Activated B cell treated with CpG ODN at 0.5 μM for 24 hours (primary cell): Measurements from ENCODE around the gene ACTR1A. TPM values are rescaled to one million over a fixed set of nuclear protein-coding genes. Genes with fewer than 3 reads are reported as not detected.

Experiments used
- ATAC-seq: fragments of 200-7000 bp; cut with Tn5 transposase; one replicate; pipeline ENCODE4 v1.10.0; 2021; ENCODE audit warnings: low read depth, mild to moderate bottlenecking, moderate library complexity
- CTCF ChIA-PET: fragments of 350-600 bp; sonication (Branson Sonifier 250); formaldehyde crosslinking; loops from one replicate; lab custom pipeline; 2021; ENCODE audit warnings: antibody characterized with exemption; lab: Charles Lee
- POLR2A ChIA-PET: fragments of 350-600 bp; sonication (Branson Sonifier 250); formaldehyde crosslinking; loops from one replicate; lab custom pipeline; 2021; ENCODE audit warnings: antibody characterized with exemption; lab: Charles Lee
- DNase-seq: peaks from one replicate; pipeline ENCODE4 v3.0.0; 2022
- H3K27ac Mint-ChIP-seq: one replicate; pipeline ENCODE4 v1.8.0; 2020; ENCODE audit warnings: mixed read lengths
- H3K27me3 Mint-ChIP-seq: one replicate; pipeline ENCODE4 v1.8.0; 2021; ENCODE audit warnings: mixed read lengths
- H3K36me3 Mint-ChIP-seq: one replicate; pipeline ENCODE4 v1.8.0; 2021; ENCODE audit warnings: low read depth, mixed read lengths
- H3K4me1 Mint-ChIP-seq: one replicate; pipeline ENCODE4 v1.8.0; 2021; ENCODE audit warnings: mixed read lengths
- H3K4me3 Mint-ChIP-seq: one replicate; pipeline ENCODE4 v1.8.0; 2020; ENCODE audit warnings: mild to moderate bottlenecking, mixed read lengths
- H3K9me3 Mint-ChIP-seq: one replicate; pipeline ENCODE4 v1.8.0; 2020; ENCODE audit warnings: mixed read lengths
- CTCF ChIP-seq: fragments of 200-600 bp; IDR thresholded peaks from one replicate; pipeline ENCODE4 v1.8.0; 2022; ENCODE audit warnings: antibody characterized with exemption, mild to moderate bottlenecking
- intact Hi-C: fragments of 100-400 bp; cut with micrococcal nuclease; formaldehyde crosslinking; loops from one replicate; pipeline ENCODE4 v1.15.1; 2024
- total RNA-seq: library from RNA; stranded (reverse); gene quantifications from 2 replicates; pipeline ENCODE4 v1.2.3, GENCODE V29; 2022

Gene ACTR1A
- total RNA-seq, 1 donor from 2014 or later = 71.9 TPM

- intact Hi-C loops = no loop called here
Measured at GRCh38 chr10:102444851-102445250, 57.7 kb downstream of the ACTR1A start.

GRCh38 chr10:102438374-102438773, 64.1 kb downstream of the ACTR1A start:
- peaks cover 31% of the 10 kb centered on the region for H3K4me1 Mint-ChIP-seq
- intact Hi-C loops = no loop called here
- no peaks in the 10 kb centered on the region for H3K27me3 Mint-ChIP-seq
- no peak for ATAC-seq
- no peak overlapping the region for H3K27ac Mint-ChIP-seq
- ChIA-PET CTCF (no interaction called here), POLR2A (interaction anchor here (0.7 kb wide), 1 partner anchor 18 kb away, joined by 6 read pairs; no protein-coding TSS in a partner anchor)
- no peak overlapping the region for H3K4me3 Mint-ChIP-seq
- no peak for DNase-seq
- H3K9me3 Mint-ChIP-seq = no peaks in the 10 kb centered on the region
- no peak for TF ChIP-seq CTCF
- no peaks in the 10 kb centered on the region for H3K36me3 Mint-ChIP-seq

More at GRCh38 chr10:102444851-102445250, 57.7 kb downstream of the ACTR1A start:
- no peaks in the 10 kb centered on the region for H3K27me3 Mint-ChIP-seq
- no peak for ATAC-seq
- no peak for TF ChIP-seq CTCF
- ChIA-PET CTCF (no interaction called here), POLR2A (interaction anchor here (0.6 to 1.2 kb wide), 2 partner anchors 42 to 49 kb away, joined by 3 to 4 read pairs; partner anchors contain the start of gene NFKB2)
- no peak overlapping the region for H3K4me3 Mint-ChIP-seq
- peaks cover 13% of the 10 kb centered on the region for H3K4me1 Mint-ChIP-seq
- peaks cover 2% of the 10 kb centered on the region for H3K36me3 Mint-ChIP-seq
- H3K9me3 Mint-ChIP-seq = no peaks in the 10 kb centered on the region
- no peak overlapping the region for H3K27ac Mint-ChIP-seq
- DNase-seq = no peak

- POLR2A ChIA-PET = interaction anchor here (1.2 kb wide), 1 partner anchor 11 kb away, joined by 3 read pairs; no protein-coding TSS in a partner anchor
- intact Hi-C loops = no loop called here
- no peak for ATAC-seq
Measured at GRCh38 chr10:102437515-102437914, 65.0 kb downstream of the ACTR1A start.

GRCh38 chr10:102436312-102436711, 66.2 kb downstream of the ACTR1A start:
- no peak overlapping the region for H3K27ac Mint-ChIP-seq

More at GRCh38 chr10:102437515-102437914, 65.0 kb downstream of the ACTR1A start:
- H3K4me3 Mint-ChIP-seq = no peak overlapping the region
- H3K4me1 Mint-ChIP-seq = peaks cover 40% of the 10 kb centered on the region
- no peak overlapping the region for H3K27ac Mint-ChIP-seq
- no peak for DNase-seq
- no peaks in the 10 kb centered on the region for H3K9me3 Mint-ChIP-seq
- no peaks in the 10 kb centered on the region for H3K36me3 Mint-ChIP-seq
- CTCF ChIA-PET = no interaction called here
- TF ChIP-seq CTCF = no peak
- no peaks in the 10 kb centered on the region for H3K27me3 Mint-ChIP-seq

More at GRCh38 chr10:102436312-102436711, 66.2 kb downstream of the ACTR1A start:
- ChIA-PET POLR2A (interaction anchor here (1.2 to 2.0 kb wide), 3 partner anchors 14 to 41 kb away, joined by 3 to 12 read pairs (median 9); partner anchors contain the start of genes FBXL15 and NFKB2), CTCF (no interaction called here)
- ATAC-seq = no peak
- Mint-ChIP-seq H3K4me3 (peak overlapping the region; percentile 24), H3K9me3 (no peaks in the 10 kb centered on the region), H3K4me1 (peaks cover 48% of the 10 kb centered on the region), H3K27me3 (no peaks in the 10 kb centered on the region), H3K36me3 (peaks cover 4% of the 10 kb centered on the region)
- intact Hi-C loops = no loop called here
- no peak for DNase-seq
- TF ChIP-seq CTCF = no peak
